ENCODE measurements around the gene NLRP11.
"Not testable (repeated sequence)": the region's sequence is repeated elsewhere in the genome, so short reads cannot be mapped to it uniquely, and the experiment has no call there.

NLRP11 gene

GRCh38 chr19:55777528-55777927, 54.3 kb downstream of the NLRP11 start:
- DNase-seq: no peak

GRCh38 chr19:55769632-55770031, 62.2 kb downstream of the NLRP11 start:
- DNase-seq: not testable (repeated sequence)

GRCh38 chr19:55768818-55769217, 63.0 kb downstream of the NLRP11 start, which contains the start of gene RFPL4AL1:
TSS of gene RFPL4AL1 (plus strand) at chr19:55769118. CDS start at chr19:55771805, 2,687 bp downstream.
- not testable (repeated sequence) for DNase-seq

- DNase-seq: no peak
Observed at GRCh38 chr19:55766466-55766865, 65.3 kb downstream of the NLRP11 start.

GRCh38 chr19:55758797-55759196, 73.0 kb downstream of the NLRP11 start, which contains the start of gene RFPL4A:
TSS of gene RFPL4A (plus strand) at chr19:55759097. CDS start at chr19:55761801, 2,704 bp downstream.
- not testable (repeated sequence) for DNase-seq

GRCh38 chr19:55756808-55757207, 75.0 kb downstream of the NLRP11 start:
- not testable (repeated sequence) for DNase-seq

- DNase-seq: no peak
Observed at GRCh38 chr19:55753401-55753800, 78.4 kb downstream of the NLRP11 start.

- DNase-seq: no peak
Observed at GRCh38 chr19:55750715-55751114, 81.1 kb downstream of the NLRP11 start.

- no peak for DNase-seq
Observed at GRCh38 chr19:55738302-55738701, 93.5 kb downstream of the NLRP11 start, which contains the start of gene NLRP9. TSS of gene NLRP9 (minus strand) at chr19:55738402. CDS start at chr19:55738374, 28 bp downstream.

All from NCI-H1048 (cell line).